ENCODE measurements around the gene LPIN3.

Gene LPIN3

DNA sequence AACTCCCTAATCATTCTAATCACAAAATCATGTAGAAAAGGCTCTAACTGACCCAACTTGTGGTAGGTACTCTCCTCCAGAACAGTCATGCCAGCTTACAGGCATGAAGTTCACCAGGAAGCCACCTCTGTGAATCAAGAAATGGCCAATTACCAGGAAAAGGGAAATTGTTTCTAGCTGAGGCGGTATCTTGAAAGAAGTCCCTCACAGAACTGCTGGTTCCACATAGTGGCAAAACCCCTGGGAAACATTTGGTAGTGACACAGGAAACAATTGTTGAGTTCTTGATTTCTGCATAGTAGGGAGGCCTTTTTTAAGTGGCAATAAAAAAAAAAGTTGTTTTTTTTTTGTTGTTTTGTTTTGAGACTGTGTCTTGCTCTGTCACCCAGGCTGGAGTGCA lies 19.6 kb upstream of the LPIN3 start:
- DNase-seq: no peak

DNA sequence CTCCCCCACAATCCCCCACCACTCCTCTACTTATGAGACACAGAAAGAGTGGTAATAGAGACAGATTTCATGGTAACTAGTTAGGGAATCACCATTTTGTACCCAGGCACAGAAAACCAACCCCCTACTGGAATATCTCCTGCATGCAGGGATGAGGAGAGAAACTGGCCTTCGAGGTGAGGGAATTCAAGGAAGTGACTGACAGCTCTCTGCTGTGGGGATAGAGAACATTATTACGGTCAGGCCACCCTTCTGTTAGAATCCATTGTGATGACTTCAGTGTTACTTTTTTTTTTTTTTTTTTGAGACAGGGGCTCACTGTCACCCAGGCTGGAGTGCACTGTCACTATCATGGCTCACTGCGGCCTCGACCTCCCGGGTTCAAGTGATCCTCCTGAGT lies 13.4 kb upstream of the LPIN3 start:
- DNase-seq: no peak

DNA sequence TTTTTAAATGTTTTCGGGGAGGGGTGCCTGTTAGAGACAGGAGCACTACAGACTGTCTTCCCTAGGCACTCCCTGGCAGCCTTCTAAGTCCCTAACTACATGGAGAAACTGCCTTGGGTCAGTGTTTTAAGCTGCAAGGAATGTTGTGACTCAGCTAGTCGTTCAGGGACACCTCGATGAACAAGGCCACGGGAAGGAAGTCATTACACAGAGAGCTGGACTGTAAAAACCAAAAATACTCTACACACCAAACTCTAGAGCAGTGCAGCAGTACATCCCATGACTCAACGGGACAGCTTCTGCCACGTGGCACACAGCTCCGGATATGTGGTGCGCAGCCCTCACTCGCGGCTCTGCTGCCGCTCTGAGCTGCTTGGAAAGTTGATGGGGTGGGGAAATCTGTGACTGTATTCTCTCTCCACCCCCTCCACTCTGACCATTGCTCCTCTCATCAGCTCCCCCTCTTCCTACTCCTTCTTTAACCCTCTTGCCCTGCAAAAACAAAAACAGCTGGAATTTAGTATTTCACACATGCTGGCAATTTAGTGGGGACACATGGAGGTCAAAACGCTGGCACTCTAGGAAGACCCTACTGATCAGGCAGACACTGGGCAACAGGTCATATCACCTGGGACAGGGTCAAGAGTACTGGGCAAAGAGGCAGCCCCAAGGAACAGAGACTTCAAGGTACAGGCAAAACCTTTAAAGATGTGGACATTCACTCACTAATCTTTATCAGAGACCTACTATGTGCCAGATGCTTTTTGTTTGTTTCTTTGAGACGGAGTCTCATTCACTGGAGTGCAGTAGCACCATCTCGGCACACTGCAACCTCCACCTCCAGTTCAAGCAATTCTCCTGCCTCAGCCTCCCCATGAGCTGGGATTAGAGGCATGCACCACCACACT lies 10.9 kb upstream of the LPIN3 start:
- DNase-seq: peak; percentile 62 to 68

DNA sequence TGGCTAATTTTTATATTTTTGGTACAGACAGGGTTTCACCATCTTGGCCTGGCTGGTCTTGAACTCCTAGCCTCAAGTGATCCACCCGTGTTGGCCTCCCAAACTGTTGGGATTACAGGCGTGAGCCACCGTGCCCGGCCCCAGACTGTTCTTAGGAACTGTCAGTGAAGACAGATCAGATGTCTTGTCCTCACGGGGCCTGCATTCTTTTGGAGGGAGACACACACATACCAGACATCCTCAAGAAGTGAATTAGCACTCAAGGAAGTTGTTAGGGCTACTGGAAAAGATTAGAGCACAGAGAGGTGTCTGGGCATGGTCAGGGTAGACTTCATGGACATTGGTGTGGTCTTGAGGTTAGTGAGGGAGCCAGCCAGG lies 10.3 kb upstream of the LPIN3 start:
- no peak for DNase-seq

DNA sequence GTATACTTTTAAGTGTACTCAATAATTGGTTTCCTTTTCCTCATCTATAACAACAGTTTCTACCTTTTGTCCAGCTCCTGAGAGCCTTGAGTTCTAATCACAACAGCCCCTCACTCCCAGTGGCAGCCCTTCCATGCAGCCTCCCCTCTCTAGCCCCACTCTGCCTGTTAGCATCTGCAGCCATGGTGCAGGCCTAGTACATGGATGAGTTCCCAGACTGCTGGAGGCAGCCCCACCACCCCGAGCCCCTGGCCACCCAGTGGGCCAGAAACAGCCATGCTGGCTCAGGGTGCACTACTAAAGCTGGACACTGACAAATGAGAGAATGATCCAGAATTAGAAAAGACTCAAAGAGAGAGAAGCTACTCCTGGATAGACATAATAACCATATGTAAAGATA lies 9.7 kb upstream of the LPIN3 start:
- no peak for DNase-seq

DNA sequence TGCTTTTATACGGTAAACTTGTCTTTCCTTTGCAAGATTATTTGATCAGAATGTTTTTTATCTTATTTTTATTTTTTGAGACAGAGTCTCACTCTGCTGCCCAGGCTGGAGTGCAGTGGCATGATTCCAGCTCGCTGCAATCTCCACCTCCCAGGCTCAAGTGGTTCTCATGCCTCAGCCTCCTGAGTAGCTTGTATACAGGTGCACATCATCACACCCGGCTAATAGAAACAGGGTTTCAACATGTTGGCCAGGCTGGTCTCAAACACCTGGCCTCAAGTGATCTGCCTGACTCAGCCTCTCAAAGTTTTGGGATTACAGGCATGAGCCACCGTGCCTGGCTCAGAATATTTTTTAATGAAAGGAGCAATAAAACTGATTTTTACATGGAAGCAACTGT lies 8.9 kb upstream of the LPIN3 start:
- no peak for DNase-seq

DNA sequence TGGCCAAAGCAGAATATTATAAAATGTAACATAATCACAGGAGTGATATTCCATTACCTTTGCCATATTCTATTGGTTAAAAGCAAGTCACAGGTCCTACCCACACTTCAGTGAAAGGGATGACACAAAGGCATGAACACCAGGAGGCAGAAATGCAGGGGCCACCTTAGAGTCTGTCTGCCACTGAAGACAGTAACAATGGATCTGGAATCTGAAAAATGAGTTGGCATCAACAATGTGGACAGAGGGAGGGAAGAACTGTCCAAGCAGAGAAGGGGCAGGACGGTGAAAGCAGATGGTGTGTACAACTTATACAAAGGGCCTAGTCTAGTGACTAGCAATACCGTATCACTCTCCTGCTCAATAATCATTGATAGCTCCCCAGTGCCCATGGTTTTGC lies 6.6 kb upstream of the LPIN3 start:
- DNase-seq: no peak

DNA sequence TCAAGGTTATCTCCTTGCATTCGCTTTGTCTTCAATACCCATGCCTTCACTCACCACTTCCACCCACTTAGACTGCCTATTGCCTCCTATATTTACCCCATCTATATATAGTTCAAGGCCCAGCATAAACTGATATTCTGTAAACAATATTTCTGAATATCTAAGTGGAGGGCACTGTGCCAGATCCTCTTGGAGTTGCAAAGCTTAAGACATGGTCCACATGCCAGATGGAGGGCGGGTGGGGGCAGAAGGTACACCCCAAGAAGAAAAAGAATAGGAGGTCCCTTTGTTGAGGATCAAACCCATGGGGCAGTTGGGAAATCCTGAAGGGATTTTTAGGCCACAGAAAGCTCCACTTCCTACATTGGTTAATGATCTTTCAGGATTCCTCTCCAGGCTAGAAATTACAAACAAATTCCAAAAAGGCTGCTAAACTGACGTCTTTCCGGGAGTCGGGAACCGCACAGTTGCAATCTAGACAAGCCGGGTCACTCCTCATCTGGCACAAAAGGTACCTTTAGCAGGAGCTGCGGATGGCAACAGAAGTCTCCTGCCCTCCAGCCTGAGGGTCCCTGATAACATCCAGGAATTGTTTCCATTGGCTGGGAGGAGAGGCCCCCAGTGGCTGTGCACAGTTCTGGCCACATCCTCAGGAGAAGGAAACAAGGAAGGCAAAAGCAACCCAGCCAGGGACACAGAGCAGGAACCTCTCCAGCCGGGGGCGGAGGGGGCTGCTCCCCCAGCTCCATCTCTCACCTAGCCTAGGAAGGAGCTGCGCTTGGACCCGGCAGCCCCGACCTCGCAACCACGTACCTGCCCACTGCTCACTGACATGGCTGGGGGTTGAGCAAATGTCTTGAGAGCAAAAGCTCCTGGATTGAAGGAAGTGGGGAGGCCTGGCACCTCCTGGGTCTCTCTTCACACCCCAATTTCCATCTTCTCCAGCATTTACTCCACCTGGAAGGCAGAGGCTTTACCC lies 5.9 kb upstream of the LPIN3 start:
- DNase-seq: no peak

DNA sequence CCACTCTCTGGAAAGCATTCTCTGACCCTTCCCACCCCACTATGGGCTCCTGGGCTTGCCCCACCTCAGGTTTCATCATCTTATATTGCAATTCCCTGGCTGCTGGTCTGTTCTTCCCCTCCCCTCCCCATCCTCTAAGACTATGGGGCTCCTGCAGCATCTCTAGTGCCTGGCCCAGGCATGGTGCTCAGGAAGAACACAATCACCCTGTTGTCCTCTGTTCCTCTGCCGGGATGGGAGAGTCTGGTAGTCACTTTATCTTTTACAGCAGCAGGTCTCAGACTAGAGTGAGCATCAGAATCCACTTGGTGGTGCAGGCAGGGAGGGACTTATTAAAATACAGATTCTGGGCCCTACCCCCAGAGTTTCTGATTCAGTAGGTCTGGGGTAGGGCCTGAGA lies 5.0 kb upstream of the LPIN3 start:
- DNase-seq: no peak

DNA sequence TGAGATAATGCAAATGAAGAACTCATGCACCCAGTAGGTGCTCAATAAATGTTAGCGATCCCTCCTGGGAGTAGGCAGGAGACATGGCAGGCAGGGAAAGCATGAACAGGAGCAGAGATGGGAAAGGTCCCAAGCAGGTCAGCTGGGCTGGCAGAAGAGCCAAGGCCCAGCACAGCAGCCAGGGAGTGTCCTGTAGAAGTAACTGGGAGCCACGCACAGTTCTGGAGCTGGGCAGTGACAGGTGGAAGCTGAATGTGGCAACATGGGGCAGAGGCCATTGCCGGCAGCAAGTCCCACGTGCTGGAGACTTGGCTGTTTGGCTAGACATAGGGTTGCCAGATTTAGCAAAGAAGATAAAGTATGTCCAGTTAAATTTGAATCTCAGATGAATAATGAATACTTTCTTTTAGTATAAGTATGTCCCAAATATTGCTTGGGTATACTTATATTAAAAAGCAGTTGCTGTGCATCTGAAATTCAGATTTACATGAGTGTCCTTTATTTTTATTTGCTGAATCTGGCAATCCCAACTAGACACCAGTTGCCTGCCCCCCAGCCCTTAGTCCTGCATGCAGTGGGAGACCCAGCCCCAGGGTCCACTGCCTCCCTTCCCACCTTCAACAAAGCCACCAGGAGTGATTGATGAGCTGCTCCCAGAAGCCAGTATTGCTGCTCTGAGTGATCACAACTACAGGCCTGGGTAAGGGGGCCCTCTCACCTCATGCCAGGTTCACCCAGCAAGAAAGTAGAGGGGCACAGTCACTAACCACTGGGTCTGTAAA lies 3.7 kb upstream of the LPIN3 start:
- no peak for DNase-seq

DNA sequence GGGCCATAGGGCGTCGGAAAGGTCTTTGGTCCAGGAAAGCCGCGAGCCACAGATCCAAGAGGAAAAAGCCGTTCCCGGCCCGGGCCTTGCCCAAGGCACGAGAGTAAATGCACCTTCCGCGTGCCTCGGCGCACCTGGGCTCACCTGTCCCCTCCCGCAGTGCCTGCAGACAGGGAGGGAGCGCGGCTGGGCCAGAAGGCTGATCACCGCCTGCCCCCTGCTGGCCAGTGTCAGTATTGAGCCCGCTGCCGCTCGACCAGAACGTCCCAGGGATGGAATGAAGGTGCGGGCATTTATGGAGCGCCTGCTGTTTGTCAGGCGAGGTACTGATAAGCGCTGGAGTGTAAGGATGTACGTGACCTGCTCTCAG lies 679 bp upstream of the LPIN3 start:
- peak; percentile 80 to 86 for DNase-seq

DNA sequence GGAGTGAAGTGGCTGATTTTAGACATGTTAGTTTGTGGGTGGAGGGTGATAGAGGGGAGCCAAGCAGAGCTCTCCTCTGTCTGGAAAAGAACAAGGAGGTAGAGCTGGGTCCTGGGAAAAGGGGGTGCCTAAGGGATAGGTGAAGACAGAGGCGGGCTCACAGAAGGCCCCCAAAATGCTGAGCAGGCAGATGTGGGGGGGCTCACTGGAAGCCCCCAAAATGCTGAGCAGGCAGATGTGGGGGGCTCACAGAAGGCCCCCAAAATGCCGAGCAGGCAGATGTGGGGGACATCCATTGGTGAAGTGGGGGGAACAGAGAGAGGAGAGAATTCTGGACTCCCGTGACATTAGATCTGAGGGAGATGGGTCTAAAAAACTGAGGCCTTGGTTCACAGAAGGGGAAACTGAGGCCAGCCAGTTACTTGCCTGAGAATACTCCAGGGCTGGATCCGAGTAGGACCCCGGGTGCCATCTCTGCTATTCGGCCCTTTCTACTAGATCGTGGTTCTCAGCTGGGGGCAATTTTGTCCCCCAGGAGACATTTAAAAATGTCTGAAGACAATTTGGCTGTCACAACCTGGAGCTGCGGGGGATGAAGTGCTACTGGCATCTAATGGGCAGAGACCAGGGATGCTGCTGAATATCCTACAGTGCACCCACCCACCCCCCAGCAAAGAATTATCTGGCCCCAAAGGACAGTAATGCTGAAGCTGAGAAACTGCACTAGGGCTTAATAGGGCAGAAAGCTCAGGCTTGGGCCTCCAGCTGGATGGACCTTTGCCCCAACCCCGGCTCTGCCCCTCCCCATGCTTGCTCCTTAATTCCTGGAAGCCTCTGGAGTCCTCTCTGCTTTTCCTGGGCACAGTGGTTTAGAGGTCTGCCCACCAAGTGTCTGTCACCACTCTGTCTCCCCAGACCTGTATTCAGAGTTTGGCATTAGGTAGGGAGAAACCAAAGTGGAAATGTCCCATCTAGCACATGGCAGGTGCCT lies 2.1 kb downstream of the LPIN3 start:
- DNase-seq: no peak

DNA sequence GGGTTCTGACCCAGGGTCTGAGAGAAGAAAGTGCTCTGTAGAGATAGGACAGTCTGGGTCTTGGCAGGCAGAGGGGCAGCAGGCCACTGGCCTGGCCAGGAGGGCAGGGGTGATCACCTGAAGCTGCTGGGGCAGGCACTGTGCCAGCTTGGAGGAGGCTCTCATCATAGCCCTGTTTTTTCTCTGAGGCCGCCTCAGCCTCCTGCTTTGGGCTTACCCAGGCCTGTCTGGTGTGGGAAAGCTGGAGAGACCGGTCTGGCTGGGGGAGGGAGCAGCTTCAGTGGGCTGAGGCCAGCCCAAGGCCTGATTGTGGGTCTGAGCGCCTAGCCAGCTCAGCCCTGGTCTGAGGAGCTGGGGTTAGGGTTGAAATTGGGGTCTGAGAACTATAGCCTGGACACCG lies 3.9 kb downstream of the LPIN3 start:
- DNase-seq: no peak

DNA sequence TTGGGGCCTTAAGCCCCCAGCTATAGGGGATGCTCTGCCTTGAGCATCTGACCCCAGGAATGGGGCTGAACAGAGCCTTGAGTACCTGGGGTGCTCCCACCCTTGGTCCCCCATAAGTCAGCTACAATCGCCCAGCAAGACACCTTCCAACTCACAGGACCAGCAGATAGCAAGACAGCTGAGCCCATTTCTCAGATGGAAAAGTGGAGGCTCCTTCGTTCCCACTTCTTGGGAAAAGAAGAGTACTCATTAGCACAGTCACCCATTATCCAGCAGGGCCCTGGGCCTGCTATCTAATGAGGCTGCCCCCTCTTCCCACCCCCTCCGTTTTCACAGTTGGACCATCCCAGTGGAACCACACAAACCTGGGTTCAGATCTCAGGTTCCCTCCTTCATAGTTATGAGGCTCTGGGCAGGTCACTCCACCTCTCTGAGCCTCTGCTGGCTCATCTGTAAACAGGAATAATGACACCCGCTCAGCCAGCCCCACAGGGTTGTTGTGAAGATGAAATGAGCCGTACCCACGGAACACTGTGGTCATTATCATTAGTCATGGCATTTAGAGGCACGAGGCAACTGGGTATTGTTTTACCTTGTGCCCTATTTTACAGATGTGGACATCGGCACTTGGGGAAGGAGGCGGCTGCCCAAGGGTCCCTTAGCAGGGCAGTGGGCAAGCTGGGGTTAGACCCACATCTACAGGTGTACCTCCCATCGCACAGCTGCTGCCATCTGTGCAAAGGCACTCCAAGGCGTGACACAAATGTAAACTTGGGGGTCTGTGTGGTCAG lies 4.5 kb downstream of the LPIN3 start:
- no peak for DNase-seq

DNA sequence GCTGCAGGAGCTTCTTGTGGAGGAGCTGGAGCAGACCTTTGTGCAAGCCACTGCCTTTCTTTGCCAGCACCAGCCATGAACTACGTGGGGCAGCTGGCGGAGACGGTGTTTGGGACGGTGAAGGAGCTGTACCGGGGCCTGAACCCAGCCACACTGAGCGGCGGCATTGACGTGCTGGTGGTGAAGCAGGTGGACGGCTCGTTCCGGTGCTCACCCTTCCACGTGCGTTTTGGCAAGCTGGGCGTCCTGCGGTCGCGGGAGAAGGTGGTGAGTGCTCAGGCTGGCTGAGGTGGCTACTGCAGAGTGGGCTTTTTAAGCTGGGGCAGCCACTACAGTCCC lies 5.1 kb downstream of the LPIN3 start:
- no peak for DNase-seq

DNA sequence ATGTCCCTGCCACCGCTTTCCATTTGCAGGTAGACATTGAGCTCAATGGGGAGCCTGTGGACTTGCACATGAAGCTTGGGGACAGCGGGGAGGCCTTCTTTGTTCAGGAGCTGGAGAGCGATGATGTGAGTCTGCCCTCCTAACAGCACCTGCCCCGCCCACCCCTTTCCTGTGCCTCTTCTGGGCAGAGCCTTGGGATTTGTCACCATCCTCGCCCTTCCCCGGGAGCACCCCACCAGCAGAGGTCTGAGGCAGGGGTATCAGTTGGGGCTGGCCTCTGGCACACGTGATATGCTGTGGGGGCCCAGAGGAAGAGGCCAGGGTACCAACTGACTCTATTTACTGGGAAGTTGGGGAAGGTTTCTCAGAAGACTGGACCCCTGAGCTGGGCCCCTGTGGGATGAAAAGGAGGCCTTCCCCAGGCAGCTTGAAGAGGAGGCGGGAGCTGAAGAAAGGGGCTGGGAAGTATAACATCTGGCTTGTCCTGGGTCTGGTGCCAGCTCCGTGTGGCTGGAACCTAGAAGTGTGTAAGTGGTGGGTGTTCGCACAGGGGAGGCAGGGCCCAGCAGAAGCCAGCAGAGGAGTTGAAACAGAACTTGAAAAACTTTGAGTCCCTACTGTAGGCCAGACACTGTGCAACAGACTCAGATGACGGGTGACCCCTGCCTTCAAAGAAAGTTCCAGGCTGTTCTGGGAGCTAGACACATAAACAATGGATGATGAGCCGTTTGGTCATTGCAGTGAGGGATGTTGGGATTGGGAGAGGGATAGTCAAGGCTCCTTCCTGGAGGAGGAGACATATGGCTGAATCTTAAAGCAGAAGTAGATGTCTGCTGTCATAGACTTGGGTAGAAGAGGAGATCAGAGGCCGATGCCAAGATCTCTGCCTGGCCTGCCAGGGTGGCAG lies 7.2 kb downstream of the LPIN3 start:
- no peak for DNase-seq

DNA sequence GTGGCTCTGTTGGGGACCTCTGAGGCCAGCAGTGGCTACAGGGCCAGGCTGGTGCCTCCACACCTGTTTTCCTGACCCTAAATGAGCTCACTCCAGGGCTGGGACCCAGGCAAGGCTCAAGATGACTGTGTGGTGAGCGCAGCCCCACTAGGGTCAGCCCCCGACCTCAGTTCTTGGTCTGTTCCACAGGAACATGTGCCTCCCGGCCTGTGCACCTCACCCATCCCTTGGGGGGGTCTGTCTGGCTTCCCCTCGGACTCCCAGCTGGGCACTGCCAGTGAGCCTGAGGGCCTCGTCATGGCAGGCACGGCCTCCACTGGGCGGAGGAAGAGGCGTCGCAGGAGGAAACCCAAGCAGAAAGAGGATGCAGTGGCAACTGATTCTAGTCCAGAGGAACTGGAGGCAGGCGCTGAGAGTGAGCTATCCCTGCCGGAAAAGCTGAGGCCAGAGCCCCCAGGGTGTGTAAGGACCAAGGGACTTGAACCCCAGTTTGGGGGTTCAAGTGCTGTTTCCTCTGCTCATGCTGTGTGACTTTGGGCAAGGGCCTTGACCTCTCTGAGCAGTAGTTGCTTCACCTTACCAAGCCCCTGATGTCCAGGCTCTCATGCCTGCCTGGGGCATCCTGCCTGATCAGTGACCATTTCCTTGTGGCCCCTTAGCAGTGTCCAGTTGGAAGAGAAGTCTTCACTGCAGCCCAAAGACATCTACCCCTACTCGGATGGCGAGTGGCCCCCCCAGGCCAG lies 8.0 kb downstream of the LPIN3 start:
- no peak for DNase-seq

DNA sequence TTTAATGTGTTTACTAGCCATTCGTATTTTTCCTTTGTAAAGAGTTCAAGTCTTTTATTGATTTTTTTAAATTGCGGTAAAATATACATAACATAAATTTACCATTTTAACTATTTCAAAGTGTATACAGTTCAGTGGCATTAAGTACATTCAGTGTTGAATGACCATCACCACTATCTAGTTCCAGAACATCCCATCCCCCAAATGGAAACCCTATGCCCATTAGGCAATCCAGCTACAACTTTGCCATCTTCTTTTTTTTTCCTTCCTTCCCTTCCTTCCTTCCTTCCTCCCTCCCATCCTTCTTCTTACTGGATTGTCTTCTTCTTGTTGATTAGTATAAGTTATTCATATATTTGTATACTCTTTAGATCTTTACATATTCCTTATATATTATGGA lies 8.6 kb downstream of the LPIN3 start:
- no peak for DNase-seq

DNA sequence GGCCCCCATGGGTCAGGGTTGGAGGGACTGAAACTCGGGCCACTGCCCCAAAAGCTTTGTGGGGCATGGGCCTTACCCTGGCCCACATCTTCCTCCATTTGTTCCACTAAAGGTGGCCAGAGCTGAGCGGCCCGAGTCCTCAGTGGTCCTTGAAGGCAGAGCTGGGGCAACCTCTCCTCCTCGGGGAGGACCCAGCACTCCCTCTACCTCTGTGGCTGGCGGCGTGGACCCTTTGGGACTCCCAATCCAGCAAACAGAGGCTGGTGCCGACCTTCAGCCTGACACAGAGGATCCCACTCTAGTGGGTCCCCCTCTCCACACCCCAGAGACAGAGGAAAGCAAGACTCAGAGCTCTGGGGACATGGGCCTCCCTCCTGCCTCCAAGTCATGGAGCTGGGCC lies 9.3 kb downstream of the LPIN3 start:
- no peak for DNase-seq
